PFSK-1 (cell line): Measurements from ENCODE around the gene CCDC15.

Experiments used
- FOXP2 ChIP-seq: optimal IDR thresholded peaks from 2 replicates; pipeline ENCODE3; 2011; ENCODE audit warnings: borderline replicate concordance, control low read depth, inconsistent platforms; ENCODE audit not compliant: insufficient read depth; ENCODE audit errors: extremely low read length, extremely low read depth
- POLR2AphosphoS5 ChIP-seq: IDR thresholded peaks from 2 replicates; pipeline ENCODE4 v1.6.1; 2012; ENCODE audit warnings: low read depth, mild to moderate bottlenecking, control low read depth, low read length, moderate library complexity
- SIN3A ChIP-seq: IDR thresholded peaks from 2 replicates; pipeline ENCODE4 v1.6.1; 2012; ENCODE audit warnings: mild to moderate bottlenecking, low read length, moderate library complexity, borderline replicate concordance; ENCODE audit not compliant: insufficient read depth
- TAF1 ChIP-seq: IDR thresholded peaks from 2 replicates; pipeline ENCODE4 v1.6.1; 2012; ENCODE audit warnings: low read length, control low read depth, borderline replicate concordance; ENCODE audit not compliant: insufficient read depth
- TF ChIP-seq, protein P1 (sequence below), 2 experiments: IDR thresholded peaks; 2 replicates each; pipeline versions ENCODE4 v1.6.1 to v1.8.0; 2011 to 2012; ENCODE audit warnings: low read depth in 2 of 2, low read length in 2 of 2, control low read depth in 1 of 2, inconsistent platforms in 1 of 2, mild to moderate bottlenecking in 1 of 2, moderate library complexity in 1 of 2; ENCODE audit not compliant: insufficient read depth in 1 of 2

CCDC15 gene

GRCh38 chr11:124961972-124962609 is 8.1 kb downstream of the CCDC15 start:
- TF ChIP-seq SIN3A (no peak), TAF1 (no peak), FOXP2 (no peak), POLR2AphosphoS5 (no peak)

GRCh38 chr11:124970925-124971324 is 16.9 kb downstream of the CCDC15 start:
- TF ChIP-seq SIN3A = no peak
- TF ChIP-seq, protein P1, sequence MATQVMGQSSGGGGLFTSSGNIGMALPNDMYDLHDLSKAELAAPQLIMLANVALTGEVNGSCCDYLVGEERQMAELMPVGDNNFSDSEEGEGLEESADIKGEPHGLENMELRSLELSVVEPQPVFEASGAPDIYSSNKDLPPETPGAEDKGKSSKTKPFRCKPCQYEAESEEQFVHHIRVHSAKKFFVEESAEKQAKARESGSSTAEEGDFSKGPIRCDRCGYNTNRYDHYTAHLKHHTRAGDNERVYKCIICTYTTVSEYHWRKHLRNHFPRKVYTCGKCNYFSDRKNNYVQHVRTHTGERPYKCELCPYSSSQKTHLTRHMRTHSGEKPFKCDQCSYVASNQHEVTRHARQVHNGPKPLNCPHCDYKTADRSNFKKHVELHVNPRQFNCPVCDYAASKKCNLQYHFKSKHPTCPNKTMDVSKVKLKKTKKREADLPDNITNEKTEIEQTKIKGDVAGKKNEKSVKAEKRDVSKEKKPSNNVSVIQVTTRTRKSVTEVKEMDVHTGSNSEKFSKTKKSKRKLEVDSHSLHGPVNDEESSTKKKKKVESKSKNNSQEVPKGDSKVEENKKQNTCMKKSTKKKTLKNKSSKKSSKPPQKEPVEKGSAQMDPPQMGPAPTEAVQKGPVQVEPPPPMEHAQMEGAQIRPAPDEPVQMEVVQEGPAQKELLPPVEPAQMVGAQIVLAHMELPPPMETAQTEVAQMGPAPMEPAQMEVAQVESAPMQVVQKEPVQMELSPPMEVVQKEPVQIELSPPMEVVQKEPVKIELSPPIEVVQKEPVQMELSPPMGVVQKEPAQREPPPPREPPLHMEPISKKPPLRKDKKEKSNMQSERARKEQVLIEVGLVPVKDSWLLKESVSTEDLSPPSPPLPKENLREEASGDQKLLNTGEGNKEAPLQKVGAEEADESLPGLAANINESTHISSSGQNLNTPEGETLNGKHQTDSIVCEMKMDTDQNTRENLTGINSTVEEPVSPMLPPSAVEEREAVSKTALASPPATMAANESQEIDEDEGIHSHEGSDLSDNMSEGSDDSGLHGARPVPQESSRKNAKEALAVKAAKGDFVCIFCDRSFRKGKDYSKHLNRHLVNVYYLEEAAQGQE (IDR thresholded peaks at IDR 0.05; ENCODE audit: insufficient read depth in 1 of 2, low read depth in 2 of 2, low read length in 2 of 2) = no peak
- TF ChIP-seq FOXP2 = no peak
- TF ChIP-seq TAF1 = no peak
- TF ChIP-seq POLR2AphosphoS5 = no peak

GRCh38 chr11:124971810-124972209 is 17.8 kb downstream of the CCDC15 start:
- TF ChIP-seq FOXP2 = no peak
- no peak for TF ChIP-seq TAF1
- TF ChIP-seq SIN3A = no peak
- TF ChIP-seq, protein P1 (IDR thresholded peaks at IDR 0.05; ENCODE audit: insufficient read depth in 1 of 2, low read depth in 2 of 2, low read length in 2 of 2) = no peak

DNA sequence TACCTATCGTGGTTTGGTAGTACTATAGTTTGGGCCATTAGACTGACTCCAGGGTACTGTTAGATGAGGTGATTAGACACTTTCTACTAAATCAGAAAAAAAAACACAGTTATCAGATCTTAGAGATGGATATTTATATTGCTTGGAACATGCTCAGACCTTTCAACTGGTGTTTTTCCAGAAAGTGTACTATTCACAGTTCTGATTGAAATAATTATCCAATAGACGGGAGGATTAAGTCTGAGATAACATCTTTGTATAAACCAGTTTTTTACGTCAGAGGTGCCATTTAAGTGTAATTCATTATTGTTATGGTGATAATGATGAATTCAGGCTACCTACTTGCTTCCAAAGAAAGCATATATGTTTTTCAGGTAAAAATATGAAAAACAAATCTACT is 22.5 kb downstream of the CCDC15 start:
- TF ChIP-seq, protein P1 (IDR thresholded peaks at IDR 0.05; ENCODE audit: insufficient read depth in 1 of 2, low read depth in 2 of 2, low read length in 2 of 2) = no peak
- TF ChIP-seq TAF1 = no peak
- no peak for TF ChIP-seq POLR2AphosphoS5
- TF ChIP-seq FOXP2 = no peak

DNA sequence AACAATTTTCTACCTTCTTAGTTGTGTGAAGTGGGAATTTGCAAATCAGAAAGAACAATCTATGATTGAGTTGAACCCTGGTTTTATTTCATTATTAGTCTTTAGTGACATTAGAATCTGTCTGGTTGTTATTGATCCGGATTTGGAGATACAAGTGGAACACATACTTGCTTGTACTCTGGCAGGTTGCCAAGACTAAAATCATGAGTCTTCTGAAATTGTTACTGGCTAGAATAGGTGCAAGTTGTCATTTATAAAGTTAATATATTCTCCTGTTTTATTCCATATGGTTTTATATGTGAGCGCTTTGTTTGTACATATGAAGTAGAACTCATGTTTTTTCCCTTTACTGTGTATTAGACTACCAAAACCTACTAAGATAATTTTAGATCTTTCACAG is 23.0 kb downstream of the CCDC15 start:
- no peak for TF ChIP-seq SIN3A
- TF ChIP-seq, protein P1 (IDR thresholded peaks at IDR 0.05; ENCODE audit: insufficient read depth in 1 of 2, low read depth in 2 of 2, low read length in 2 of 2) = no peak
- no peak for TF ChIP-seq TAF1
- no peak for TF ChIP-seq POLR2AphosphoS5
- TF ChIP-seq FOXP2 = no peak
